ENCODE results near the gene TTLL13.
A peak's percentile ranks its signal among the peaks of the same experiment; 100 is the strongest.

The TTLL13 gene

GRCh38 chr15:90219421-90220141 lies 29.8 kb upstream of the TTLL13 start:
- H3K9me3 ChIP-seq, result no peaks in the 10 kb centered on the region
- DNase-seq, result no peak
- H3K4me1 ChIP-seq, result peaks cover 0 to 13% (median 11%) of the 10 kb centered on the region in 4 donors
- peak overlapping the region in 1 of 2 donors; percentile 19 for H3K27ac ChIP-seq
- H3K4me3 ChIP-seq, result no peak overlapping the region
- no peaks in the 10 kb centered on the region for H3K27me3 ChIP-seq
- peaks cover 14 to 64% (median 31%) of the 10 kb centered on the region in 3 donors for H3K36me3 ChIP-seq
- TF ChIP-seq, protein P1, sequence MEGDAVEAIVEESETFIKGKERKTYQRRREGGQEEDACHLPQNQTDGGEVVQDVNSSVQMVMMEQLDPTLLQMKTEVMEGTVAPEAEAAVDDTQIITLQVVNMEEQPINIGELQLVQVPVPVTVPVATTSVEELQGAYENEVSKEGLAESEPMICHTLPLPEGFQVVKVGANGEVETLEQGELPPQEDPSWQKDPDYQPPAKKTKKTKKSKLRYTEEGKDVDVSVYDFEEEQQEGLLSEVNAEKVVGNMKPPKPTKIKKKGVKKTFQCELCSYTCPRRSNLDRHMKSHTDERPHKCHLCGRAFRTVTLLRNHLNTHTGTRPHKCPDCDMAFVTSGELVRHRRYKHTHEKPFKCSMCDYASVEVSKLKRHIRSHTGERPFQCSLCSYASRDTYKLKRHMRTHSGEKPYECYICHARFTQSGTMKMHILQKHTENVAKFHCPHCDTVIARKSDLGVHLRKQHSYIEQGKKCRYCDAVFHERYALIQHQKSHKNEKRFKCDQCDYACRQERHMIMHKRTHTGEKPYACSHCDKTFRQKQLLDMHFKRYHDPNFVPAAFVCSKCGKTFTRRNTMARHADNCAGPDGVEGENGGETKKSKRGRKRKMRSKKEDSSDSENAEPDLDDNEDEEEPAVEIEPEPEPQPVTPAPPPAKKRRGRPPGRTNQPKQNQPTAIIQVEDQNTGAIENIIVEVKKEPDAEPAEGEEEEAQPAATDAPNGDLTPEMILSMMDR (IDR thresholded peaks at IDR 0.05), result peak; percentile 57 to 71
- intact Hi-C loops (cut with DNase I; ENCODE audit: low total_unique reads), result no loop called here

- TF ChIP-seq, protein P1 (IDR thresholded peaks at IDR 0.05), result peak; percentile 81 to 87
- H3K36me3 ChIP-seq, result peaks cover 32 to 81% (median 49%) of the 10 kb centered on the region in 3 donors
- intact Hi-C loops (cut with DNase I; ENCODE audit: low total_unique reads), result no loop called here
These were observed 28.0 kb upstream of the TTLL13 start for GRCh38 chr15:90221246-90221900.

DNA sequence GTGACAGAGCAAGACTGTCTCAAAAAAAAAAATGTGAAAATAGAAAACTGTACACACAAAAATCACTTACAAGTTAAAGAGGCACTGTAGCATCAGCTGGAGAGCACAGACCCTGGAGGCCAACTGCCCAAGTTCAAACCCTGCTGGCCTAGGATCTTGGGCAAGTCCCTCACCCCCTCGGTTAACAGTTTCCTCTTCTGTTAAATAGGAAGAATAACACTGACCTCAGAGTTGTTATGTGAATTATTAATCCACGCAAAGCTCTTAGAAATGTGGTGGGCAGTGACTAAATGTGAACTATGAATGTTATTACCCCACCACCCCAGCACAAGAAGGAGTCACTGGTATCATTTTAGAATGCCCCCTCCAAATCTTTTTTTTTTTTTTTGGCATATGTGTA lies 26.8 kb upstream of the TTLL13 start:
- peaks cover 0 to 13% (median 11%) of the 10 kb centered on the region in 4 donors for H3K4me1 ChIP-seq
- no peak for DNase-seq
- no peak overlapping the region for H3K27ac ChIP-seq
- no peaks in the 10 kb centered on the region for H3K9me3 ChIP-seq
- intact Hi-C loops (cut with DNase I; ENCODE audit: low total_unique reads), result no loop called here
- H3K36me3 ChIP-seq, result peaks cover 43 to 88% (median 52%) of the 10 kb centered on the region in 3 donors
- no peaks in the 10 kb centered on the region for H3K27me3 ChIP-seq
- TF ChIP-seq, protein P1 (IDR thresholded peaks at IDR 0.05), result no peak
- no peak overlapping the region for H3K4me3 ChIP-seq

More at GRCh38 chr15:90221246-90221900, 28.0 kb upstream of the TTLL13 start:
- peak overlapping the region; percentile 64 to 66 for H3K27ac ChIP-seq
- DNase-seq, result peak; percentile 83 to 95
- no peaks in the 10 kb centered on the region for H3K9me3 ChIP-seq
- no peak overlapping the region for H3K4me3 ChIP-seq
- no peaks in the 10 kb centered on the region for H3K27me3 ChIP-seq
- H3K4me1 ChIP-seq, result peaks cover 0 to 13% (median 11%) of the 10 kb centered on the region in 4 donors

DNA sequence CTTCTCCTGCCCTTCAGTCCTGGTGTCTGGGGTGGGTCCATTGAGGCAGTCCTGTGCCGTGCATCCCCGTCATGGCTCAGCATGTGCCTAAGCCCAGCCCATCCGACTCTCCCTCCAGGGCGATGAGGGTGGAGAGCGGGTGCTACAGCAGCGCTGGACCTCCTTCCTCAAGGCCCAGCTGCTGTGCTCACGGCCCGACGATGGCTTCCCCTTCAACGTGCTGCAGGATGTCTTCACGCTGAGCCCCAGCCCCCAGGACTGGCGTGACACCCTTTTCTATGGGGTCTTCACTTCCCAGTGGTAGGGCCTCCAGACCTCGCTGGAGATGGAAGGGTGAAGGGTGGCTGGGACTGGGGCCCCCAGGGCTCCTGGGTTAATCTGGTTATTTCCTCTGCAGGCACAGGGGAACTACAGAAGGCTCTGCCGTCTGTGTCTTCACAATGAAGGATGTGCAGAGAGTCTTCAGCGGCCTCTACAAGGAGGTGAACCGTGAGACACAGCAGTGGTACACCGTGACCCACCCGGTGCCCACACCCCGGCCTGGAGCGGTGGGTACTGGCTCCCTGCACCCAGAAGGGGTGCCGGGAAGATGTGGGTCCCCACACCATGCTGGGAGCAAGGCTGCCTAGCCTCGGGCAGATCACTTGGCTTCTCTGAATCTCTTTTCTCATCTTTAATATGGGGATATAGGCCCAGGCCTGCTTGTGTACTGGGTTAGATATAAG lies 25.8 kb upstream of the TTLL13 start:
- H3K4me3 ChIP-seq, result no peak overlapping the region
- no peaks in the 10 kb centered on the region for H3K27me3 ChIP-seq
- intact Hi-C loops (cut with DNase I; ENCODE audit: low total_unique reads), result no loop called here
- H3K36me3 ChIP-seq, result peaks cover 54 to 88% (median 55%) of the 10 kb centered on the region in 3 donors
- no peak for DNase-seq
- no peak overlapping the region for H3K27ac ChIP-seq
- H3K4me1 ChIP-seq, result peaks cover 0 to 13% (median 11%) of the 10 kb centered on the region in 4 donors
- no peaks in the 10 kb centered on the region for H3K9me3 ChIP-seq
- TF ChIP-seq, protein P1 (IDR thresholded peaks at IDR 0.05), result no peak

- Histone ChIP-seq H3K27ac (no peak overlapping the region), H3K4me3 (no peak overlapping the region), H3K4me1 (peaks cover 0 to 17% (median 12%) of the 10 kb centered on the region in 4 donors), H3K27me3 (no peaks in the 10 kb centered on the region), H3K9me3 (no peaks in the 10 kb centered on the region), H3K36me3 (peaks cover 62 to 93% (median 70%) of the 10 kb centered on the region in 3 donors)
- no peak for DNase-seq
- intact Hi-C loops (cut with DNase I; ENCODE audit: low total_unique reads), result no loop called here
- TF ChIP-seq, protein P1 (IDR thresholded peaks at IDR 0.05), result no peak
These were observed 24.3 kb upstream of the TTLL13 start for GRCh38 chr15:90225047-90225446.
